GM12872 (cell line): ENCODE results near the gene CEP128.
A peak's percentile ranks its signal among the peaks of the same experiment; 100 is the strongest.

Source experiments
- TF ChIP-seq, protein P1 (sequence below): IDR thresholded peaks from 3 replicates; pipeline ENCODE4 v1.5.1; 2011; ENCODE audit warnings: low read depth, mild to moderate bottlenecking, low read length, moderate library complexity; ENCODE audit not compliant: insufficient read depth

CEP128 gene

GRCh38 chr14:80941241-80942185 lies at the start of gene CEP128:
TSS of gene CEP128 (minus strand) at chr14:80941738.
- TF ChIP-seq, protein P1, sequence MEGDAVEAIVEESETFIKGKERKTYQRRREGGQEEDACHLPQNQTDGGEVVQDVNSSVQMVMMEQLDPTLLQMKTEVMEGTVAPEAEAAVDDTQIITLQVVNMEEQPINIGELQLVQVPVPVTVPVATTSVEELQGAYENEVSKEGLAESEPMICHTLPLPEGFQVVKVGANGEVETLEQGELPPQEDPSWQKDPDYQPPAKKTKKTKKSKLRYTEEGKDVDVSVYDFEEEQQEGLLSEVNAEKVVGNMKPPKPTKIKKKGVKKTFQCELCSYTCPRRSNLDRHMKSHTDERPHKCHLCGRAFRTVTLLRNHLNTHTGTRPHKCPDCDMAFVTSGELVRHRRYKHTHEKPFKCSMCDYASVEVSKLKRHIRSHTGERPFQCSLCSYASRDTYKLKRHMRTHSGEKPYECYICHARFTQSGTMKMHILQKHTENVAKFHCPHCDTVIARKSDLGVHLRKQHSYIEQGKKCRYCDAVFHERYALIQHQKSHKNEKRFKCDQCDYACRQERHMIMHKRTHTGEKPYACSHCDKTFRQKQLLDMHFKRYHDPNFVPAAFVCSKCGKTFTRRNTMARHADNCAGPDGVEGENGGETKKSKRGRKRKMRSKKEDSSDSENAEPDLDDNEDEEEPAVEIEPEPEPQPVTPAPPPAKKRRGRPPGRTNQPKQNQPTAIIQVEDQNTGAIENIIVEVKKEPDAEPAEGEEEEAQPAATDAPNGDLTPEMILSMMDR: no peak

DNA sequence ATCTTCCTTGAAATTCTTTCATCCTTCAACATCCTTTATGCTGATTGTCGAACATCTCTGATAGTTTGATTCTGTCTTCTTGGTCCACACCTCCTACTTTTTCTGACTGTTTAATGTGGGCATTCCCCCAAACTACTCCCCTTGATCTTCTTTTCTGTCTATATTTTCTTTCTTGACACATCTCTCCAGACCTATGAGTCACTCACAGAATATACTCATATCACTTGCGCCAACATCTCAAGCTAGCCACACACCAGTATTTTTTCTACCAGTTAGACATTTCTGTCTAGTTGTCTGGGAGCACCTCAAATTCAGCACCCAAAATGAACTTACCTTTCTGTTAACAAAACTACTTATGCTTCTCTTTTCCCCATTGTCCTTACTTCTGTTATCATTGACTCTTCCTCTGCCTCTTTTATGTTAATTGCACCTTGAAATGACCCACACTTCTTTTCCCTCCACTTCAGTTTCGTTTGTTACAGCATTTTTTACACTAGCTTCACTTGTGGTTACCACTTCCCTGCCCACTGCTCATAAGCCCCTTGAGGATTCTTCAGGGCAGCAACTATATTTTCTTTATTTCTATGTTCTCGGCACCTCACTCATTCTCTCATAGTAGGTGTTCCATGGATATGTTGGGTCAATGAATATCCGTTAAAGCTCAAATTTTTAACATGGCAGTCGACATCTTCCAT lies 47.3 kb upstream of the CEP128 start:
- TF ChIP-seq, protein P1: no peak

GRCh38 chr14:80988192-80988591 lies 46.7 kb upstream of the CEP128 start:
- TF ChIP-seq, protein P1: no peak

GRCh38 chr14:80987235-80988032 lies 45.9 kb upstream of the CEP128 start:
- TF ChIP-seq, protein P1: peak; percentile 91

GRCh38 chr14:80982711-80983110 lies 41.2 kb upstream of the CEP128 start:
- TF ChIP-seq, protein P1: no peak

DNA sequence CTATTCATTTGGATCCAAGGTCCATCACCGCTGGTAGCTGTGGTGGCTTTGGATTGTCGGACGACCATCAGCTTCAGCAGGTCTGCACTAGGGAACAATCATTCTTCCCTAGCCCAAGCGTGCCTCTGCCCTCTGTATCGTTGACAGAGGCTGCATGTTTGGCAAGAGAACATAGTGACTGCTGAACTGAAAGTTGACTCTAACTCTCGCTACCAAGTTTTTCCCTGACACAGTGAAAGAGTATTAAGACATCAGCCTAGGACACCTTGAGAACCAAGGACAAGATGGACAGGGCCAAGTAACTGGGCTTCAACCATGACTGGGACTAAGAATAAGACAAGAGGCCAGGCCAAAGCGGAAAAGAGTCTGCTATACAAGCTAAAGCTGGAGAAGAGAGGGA lies 40.1 kb upstream of the CEP128 start:
- TF ChIP-seq, protein P1: no peak

GRCh38 chr14:80981156-80981555 lies 39.6 kb upstream of the CEP128 start:
- TF ChIP-seq, protein P1: no peak
